ACC112 (cell line): Measurements from ENCODE around the gene OPALIN.

ENCODE experiments used
- H2AFZ ChIP-seq: fragments of 200-600 bp; sonication (generic); one replicate; pipeline ENCODE4 v1.6.0; 2017; ENCODE audit warnings: antibody characterized with exemption, low read length; ENCODE audit not compliant: unreplicated experiment
- H3K27ac ChIP-seq: fragments of 200-600 bp; sonication (generic); 2 replicates; pipeline ENCODE4 v1.5.1; 2014; ENCODE audit warnings: low read depth, mild to moderate bottlenecking, antibody characterized with exemption, low read length, moderate library complexity
- H3K27me3 ChIP-seq: fragments of 200-600 bp; sonication (generic); 2 replicates; pipeline ENCODE4 v1.6.1; 2014; ENCODE audit warnings: mild to moderate bottlenecking, antibody characterized with exemption, low read length, moderate library complexity, mixed read lengths; ENCODE audit not compliant: insufficient read depth
- H3K36me3 ChIP-seq: fragments of 200-600 bp; sonication (generic); 2 replicates; pipeline ENCODE4 v1.6.1; 2016; ENCODE audit warnings: mild to moderate bottlenecking, antibody characterized with exemption, low read length, moderate library complexity, mixed read lengths; ENCODE audit not compliant: insufficient read depth
- H3K4me1 ChIP-seq: fragments of 200-600 bp; sonication (generic); one replicate; pipeline ENCODE4 v1.6.1; 2016; ENCODE audit warnings: low read length, mixed read lengths; ENCODE audit not compliant: insufficient read depth, unreplicated experiment, control insufficient read depth
- H3K4me3 ChIP-seq: fragments of 200-600 bp; sonication (generic); 2 replicates; pipeline ENCODE4 v1.5.1; 2014; ENCODE audit warnings: mild to moderate bottlenecking, low read depth, low read length
- H3K79me2 ChIP-seq: fragments of 200-600 bp; sonication (generic); one replicate; pipeline ENCODE4 v1.6.0; 2016; ENCODE audit warnings: low read length; ENCODE audit not compliant: control insufficient read depth, unreplicated experiment, insufficient read depth

OPALIN gene

DNA sequence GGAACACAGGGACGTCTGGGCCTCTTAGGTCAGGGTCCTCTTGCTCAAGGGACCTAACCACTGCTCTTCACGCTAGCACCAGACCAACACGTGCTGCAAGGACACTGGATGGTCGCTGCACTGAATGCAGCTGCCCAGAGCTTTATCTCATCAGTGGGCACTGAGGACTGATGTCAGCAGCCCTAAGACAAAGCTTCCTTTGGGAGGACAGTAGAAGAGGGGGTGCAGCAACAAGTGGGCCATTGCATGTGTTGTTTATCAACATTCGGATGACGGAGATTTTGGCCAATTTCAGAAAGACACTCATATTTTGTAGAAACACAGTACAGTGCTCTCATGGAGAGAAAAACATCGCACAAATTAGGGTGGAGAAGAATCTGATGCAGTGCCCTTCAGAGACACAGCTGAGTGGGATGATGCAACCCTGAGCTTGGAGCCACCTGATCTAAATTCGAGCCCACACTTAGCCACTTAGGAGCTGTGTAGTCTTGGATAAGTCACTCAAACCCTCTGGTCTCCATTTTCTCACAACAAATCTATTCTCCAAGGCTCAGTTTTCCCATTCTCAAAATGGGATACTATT is 1.7 kb downstream of the OPALIN start:
- H3K79me2 ChIP-seq = no peaks in the 10 kb centered on the region
- no peaks in the 10 kb centered on the region for H3K36me3 ChIP-seq
- H2AFZ ChIP-seq = no peak overlapping the region
- no peak overlapping the region for H3K4me3 ChIP-seq
- H3K27ac ChIP-seq = no peak overlapping the region
- peaks cover 83% of the 10 kb centered on the region for H3K27me3 ChIP-seq
- no peaks in the 10 kb centered on the region for H3K4me1 ChIP-seq

DNA sequence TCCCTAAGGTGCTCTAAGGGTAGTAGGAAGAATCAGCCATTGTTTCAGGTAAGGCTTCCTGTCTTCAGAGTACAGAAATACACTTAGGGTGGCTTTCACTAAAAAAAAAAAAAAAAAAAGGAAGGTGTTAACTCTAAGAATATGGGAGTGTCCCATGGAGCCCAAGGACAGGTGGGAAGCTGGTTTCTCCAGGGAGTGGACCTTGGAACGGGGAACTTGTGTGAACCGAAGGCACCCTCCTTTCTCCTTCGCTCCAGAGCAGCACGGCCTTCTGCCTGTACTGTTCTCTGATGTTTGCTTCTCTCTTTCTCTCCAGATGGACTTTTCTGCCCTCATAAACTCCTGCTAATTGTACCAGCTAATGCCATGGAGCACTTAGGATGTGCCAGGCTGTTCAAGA is 6.2 kb downstream of the OPALIN start:
- Histone ChIP-seq H3K27me3 (peaks cover 66% of the 10 kb centered on the region), H3K36me3 (no peaks in the 10 kb centered on the region), H3K79me2 (no peaks in the 10 kb centered on the region), H3K27ac (no peak overlapping the region), H3K4me1 (no peaks in the 10 kb centered on the region), H3K4me3 (no peak overlapping the region), H2AFZ (no peak overlapping the region)

- Histone ChIP-seq H2AFZ (no peak overlapping the region), H3K4me1 (no peaks in the 10 kb centered on the region), H3K4me3 (no peak overlapping the region), H3K36me3 (no peaks in the 10 kb centered on the region), H3K27ac (no peak overlapping the region), H3K27me3 (peaks cover 60% of the 10 kb centered on the region), H3K79me2 (no peaks in the 10 kb centered on the region)
Measured at GRCh38 chr10:96352027-96352426, 6.8 kb downstream of the OPALIN start.

DNA sequence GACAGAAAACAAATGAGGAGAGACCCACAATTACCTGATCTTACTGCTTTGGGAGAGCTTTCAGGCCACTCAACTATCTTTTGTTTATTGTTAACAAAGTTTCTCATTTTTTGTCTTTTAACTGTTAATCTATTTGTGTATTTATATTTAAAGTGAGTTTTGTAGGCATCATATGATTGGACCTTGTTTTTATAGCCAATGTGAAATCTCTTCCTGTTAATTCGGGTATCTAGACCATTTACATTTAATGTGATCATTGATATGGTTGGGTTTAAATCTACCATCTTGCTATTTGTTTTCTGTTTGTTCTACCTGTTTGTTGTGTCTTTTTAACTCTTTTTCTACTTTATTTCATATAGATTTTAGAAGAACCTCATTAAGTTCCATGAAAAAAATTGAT is 12.5 kb downstream of the OPALIN start:
- H3K36me3 ChIP-seq = no peaks in the 10 kb centered on the region
- peaks cover 41% of the 10 kb centered on the region for H3K27me3 ChIP-seq
- no peaks in the 10 kb centered on the region for H3K79me2 ChIP-seq
- no peak overlapping the region for H3K27ac ChIP-seq
- no peak overlapping the region for H3K4me3 ChIP-seq
- H2AFZ ChIP-seq = no peak overlapping the region
- H3K4me1 ChIP-seq = no peaks in the 10 kb centered on the region

- peaks cover 37% of the 10 kb centered on the region; the same call in 1 of the 2 replicates for H3K27me3 ChIP-seq
- H2AFZ ChIP-seq = no peak overlapping the region
- no peaks in the 10 kb centered on the region for H3K36me3 ChIP-seq
- no peak overlapping the region for H3K4me3 ChIP-seq
- no peaks in the 10 kb centered on the region for H3K4me1 ChIP-seq
- H3K27ac ChIP-seq = no peak overlapping the region
- H3K79me2 ChIP-seq = no peaks in the 10 kb centered on the region
Measured at GRCh38 chr10:96345222-96345621, 13.6 kb downstream of the OPALIN start.

GRCh38 chr10:96344178-96344577 is 14.6 kb downstream of the OPALIN start:
- Histone ChIP-seq H3K4me1 (no peaks in the 10 kb centered on the region), H2AFZ (no peak overlapping the region), H3K79me2 (no peaks in the 10 kb centered on the region), H3K36me3 (no peaks in the 10 kb centered on the region), H3K27me3 (peaks cover 33% of the 10 kb centered on the region; the same call in 1 of the 2 replicates), H3K27ac (no peak overlapping the region), H3K4me3 (no peak overlapping the region)

GRCh38 chr10:96342402-96342801 is 16.4 kb downstream of the OPALIN start:
- H3K36me3 ChIP-seq = no peaks in the 10 kb centered on the region
- H3K27me3 ChIP-seq = peaks cover 44% of the 10 kb centered on the region
- H3K4me1 ChIP-seq = no peaks in the 10 kb centered on the region
- no peak overlapping the region for H3K4me3 ChIP-seq
- H2AFZ ChIP-seq = no peak overlapping the region
- H3K27ac ChIP-seq = no peak overlapping the region
- H3K79me2 ChIP-seq = no peaks in the 10 kb centered on the region

DNA sequence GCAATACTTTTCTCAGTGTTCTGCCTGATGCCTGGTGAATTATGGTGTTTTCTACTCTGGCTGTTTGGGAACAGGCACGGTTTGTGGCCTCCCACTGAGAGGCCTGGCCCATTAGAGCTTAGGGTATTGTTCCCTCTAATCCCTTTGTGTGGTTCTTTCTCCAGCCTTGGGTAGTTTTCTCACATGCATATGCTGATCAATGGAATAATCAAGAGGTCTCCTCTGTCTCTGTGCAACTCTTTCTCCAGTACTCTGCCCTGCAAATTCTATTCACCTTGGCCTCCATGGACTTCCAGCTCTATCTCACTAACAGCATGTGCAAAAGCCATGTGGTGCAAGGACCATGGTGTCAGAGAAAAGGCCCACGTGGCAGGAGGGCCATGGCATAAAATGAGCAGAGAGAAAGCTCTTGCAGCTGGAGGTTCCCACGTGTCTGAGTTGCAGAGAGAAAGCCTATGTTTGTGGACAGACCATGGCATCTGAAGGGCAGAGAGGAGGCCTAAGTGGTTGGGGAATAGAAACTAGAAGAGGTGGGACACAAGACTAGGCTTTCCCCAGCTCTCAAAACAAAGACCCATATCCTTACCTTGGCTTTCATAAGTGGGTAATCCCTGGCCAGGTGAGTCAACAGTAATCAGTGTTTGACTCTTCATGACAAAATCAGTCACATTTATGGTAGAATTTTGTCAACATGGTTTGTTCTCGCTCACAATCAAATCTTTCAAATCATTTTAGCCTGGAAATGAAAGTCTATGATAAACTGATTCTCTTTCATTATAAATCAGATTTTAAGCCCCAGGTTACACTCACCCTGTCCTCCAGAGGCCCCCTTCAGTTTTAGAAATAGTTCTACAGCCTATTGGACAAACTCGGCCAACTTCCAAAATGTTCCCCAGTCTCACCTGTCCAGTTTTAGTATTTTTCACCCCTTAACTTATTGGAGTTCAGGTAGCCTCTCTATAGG is 17.3 kb downstream of the OPALIN start:
- no peaks in the 10 kb centered on the region for H3K36me3 ChIP-seq
- no peak overlapping the region for H3K4me3 ChIP-seq
- no peak overlapping the region for H3K27ac ChIP-seq
- H2AFZ ChIP-seq = no peak overlapping the region
- no peaks in the 10 kb centered on the region for H3K79me2 ChIP-seq
- H3K27me3 ChIP-seq = peaks cover 47% of the 10 kb centered on the region
- no peaks in the 10 kb centered on the region for H3K4me1 ChIP-seq

- Histone ChIP-seq H3K27ac (no peak overlapping the region), H3K4me1 (no peaks in the 10 kb centered on the region), H3K4me3 (no peak overlapping the region), H3K36me3 (no peaks in the 10 kb centered on the region), H3K79me2 (no peaks in the 10 kb centered on the region), H2AFZ (no peak overlapping the region), H3K27me3 (peaks cover 46% of the 10 kb centered on the region)
Measured at GRCh38 chr10:96339956-96340904, 18.6 kb downstream of the OPALIN start.

- H3K36me3 ChIP-seq = no peaks in the 10 kb centered on the region
- no peak overlapping the region for H2AFZ ChIP-seq
- H3K27ac ChIP-seq = no peak overlapping the region
- no peaks in the 10 kb centered on the region for H3K79me2 ChIP-seq
- no peak overlapping the region for H3K4me3 ChIP-seq
- no peaks in the 10 kb centered on the region for H3K4me1 ChIP-seq
- peaks cover 52% of the 10 kb centered on the region for H3K27me3 ChIP-seq
Measured at GRCh38 chr10:96339383-96339782, 19.4 kb downstream of the OPALIN start.
